ENCODE data around the gene MAU2.

GRCh38 chr19:19279853-19280252, 40.8 kb upstream of the MAU2 start:
- TF ChIP-seq CTCF (IDR thresholded peaks at IDR 0.05): no peak
- no peak for TF ChIP-seq POLR2A (IDR thresholded peaks at IDR 0.05)
